PC-3 (cell line): ENCODE results near the gene STAB2. TPM values are rescaled to one million over a fixed set of nuclear protein-coding genes. Genes with fewer than 3 reads are reported as not detected.

ENCODE experiments used
- ATAC-seq: fragments of 200-7000 bp; cut with Tn5 transposase; 2 replicates; pipeline ENCODE4 v1.9.1; 2020; ENCODE audit warnings: mild to moderate bottlenecking, moderate library complexity
- BruUV-seq: library from RNA; stranded (reverse); fragments of 400-500 nt; replicated peaks from 2 replicates; lab custom pipeline; 2021; lab: Mats Ljungman, UMichigan
- CTCF ChIA-PET: fragments of 300-600 bp; sonication (Branson Sonifier 250); formaldehyde crosslinking; loops from one replicate; lab custom pipeline; 2022; ENCODE audit warnings: antibody characterized with exemption; lab: Charles Lee
- POLR2A ChIA-PET: fragments of 300-600 bp; sonication (Branson Sonifier 250); formaldehyde crosslinking; loops from one replicate; lab custom pipeline; 2022; ENCODE audit warnings: antibody characterized with exemption; ENCODE audit not compliant: unreplicated experiment; lab: Charles Lee
- DNase-seq: peaks from one replicate; pipeline ENCODE4 v3.0.0-alpha.2; 2015
- H2AFZ ChIP-seq: fragments of 300-600 bp; sonication (generic); 2 replicates; pipeline ENCODE4 v1.6.0; 2016; ENCODE audit warnings: antibody characterized with exemption, low read length
- H3F3A ChIP-seq: fragments of 300-600 bp; sonication (generic); one replicate; pipeline ENCODE4 v1.6.0; 2017; ENCODE audit warnings: antibody characterized with exemption, low read length, control low read depth, mild to moderate bottlenecking; ENCODE audit not compliant: unreplicated experiment
- H3K27ac ChIP-seq: fragments of 300-600 bp; sonication (generic); 2 replicates; pipeline ENCODE4 v1.5.1; 2016; ENCODE audit warnings: mild to moderate bottlenecking, low read length
- H3K27me3 ChIP-seq: fragments of 300-600 bp; sonication (generic); 2 replicates; pipeline ENCODE4 v1.6.1; 2016; ENCODE audit warnings: low read length, mixed read lengths
- H3K36me3 ChIP-seq: fragments of 300-600 bp; sonication (generic); 2 replicates; pipeline ENCODE4 v1.6.1; 2016; ENCODE audit warnings: low read depth, mixed run types, low read length, mixed read lengths
- H3K4me1 ChIP-seq: fragments of 300-600 bp; sonication (generic); 2 replicates; pipeline ENCODE4 v1.5.1; 2016; ENCODE audit warnings: low read length; ENCODE audit not compliant: insufficient read depth
- H3K4me2 ChIP-seq: fragments of 300-600 bp; sonication (generic); 2 replicates; pipeline ENCODE4 v1.6.0; 2016; ENCODE audit warnings: low read length
- H3K4me3 ChIP-seq: fragments of 300-600 bp; sonication (generic); 2 replicates; pipeline ENCODE4 v1.5.1; 2016; ENCODE audit warnings: mild to moderate bottlenecking, low read length, mixed read lengths
- H3K79me2 ChIP-seq: fragments of 300-600 bp; sonication (generic); 2 replicates; pipeline ENCODE4 v1.6.1; 2017; ENCODE audit warnings: low read length, mixed read lengths
- H3K9ac ChIP-seq: fragments of 300-600 bp; sonication (generic); 2 replicates; pipeline ENCODE4 v1.6.0; 2016; ENCODE audit warnings: mild to moderate bottlenecking, low read length
- H3K9me2 ChIP-seq: fragments of 300-600 bp; sonication (generic); replicated peaks from 2 replicates; pipeline ENCODE4 v1.6.1; 2016; ENCODE audit warnings: mixed run types, low read length, mixed read lengths
- H3K9me3 ChIP-seq: fragments of 300-600 bp; sonication (generic); 2 replicates; pipeline ENCODE4 v1.6.1; 2016; ENCODE audit warnings: low read length, mixed read lengths
- H4K20me1 ChIP-seq: fragments of 300-600 bp; sonication (generic); 2 replicates; pipeline ENCODE4 v1.6.1; 2016; ENCODE audit warnings: low read length, mixed read lengths
- CTCF ChIP-seq: fragments of 300-600 bp; sonication (generic); conservative IDR thresholded peaks from 2 replicates; pipeline ENCODE4 v1.5.1; 2017; ENCODE audit warnings: antibody characterized with exemption, low read depth, mild to moderate bottlenecking, low read length
- EZH2 ChIP-seq: fragments of 300-600 bp; sonication (generic); IDR thresholded peaks from one replicate; pipeline ENCODE4 v1.6.1; 2017; ENCODE audit warnings: antibody characterized with exemption, mild to moderate bottlenecking, low read length; ENCODE audit not compliant: unreplicated experiment
- EZH2phosphoT487 ChIP-seq: fragments of 300-600 bp; sonication (generic); IDR thresholded peaks from 2 replicates; pipeline ENCODE4 v1.6.1; 2018; ENCODE audit warnings: mild to moderate bottlenecking, antibody characterized with exemption, low read length, borderline replicate concordance
- intact Hi-C: fragments of 100-400 bp; cut with micrococcal nuclease; formaldehyde crosslinking; loops from 2 replicates; pipeline ENCODE4 v1.9.0; 2023
- total RNA-seq: library from RNA; depleted of rRNA; stranded (reverse); fragments of >200 nt; gene quantifications from 2 replicates; pipeline ENCODE4 v1.2.3, GENCODE V29; 2014

Gene STAB2
- total RNA-seq, 1 experiment from 2014 or later = not detected

- Histone ChIP-seq H3K27ac (peak overlapping the region; percentile 81), H3K36me3 (peaks cover 26% of the 10 kb centered on the region), H3F3A (no peaks in the 10 kb centered on the region), H3K4me1 (peaks cover 41% of the 10 kb centered on the region), H3K9ac (no peak overlapping the region), H2AFZ (no peak overlapping the region), H3K9me2 (no peaks in the 10 kb centered on the region), H3K4me3 (0 out of 2 replicates have a peak overlapping the region, but pooled peaks have one; percentile 23), H3K4me2 (peak overlapping the region; percentile 70), H3K79me2 (peaks cover 11% of the 10 kb centered on the region; the same call in 1 of the 2 replicates), H3K9me3 (no peaks in the 10 kb centered on the region), H4K20me1 (no peaks in the 10 kb centered on the region), H3K27me3 (no peaks in the 10 kb centered on the region)
- POLR2A ChIA-PET = no interaction called here
- no peak for TF ChIP-seq EZH2phosphoT487
- no peak for TF ChIP-seq CTCF
- TF ChIP-seq EZH2 = no peak
- no TSS peak for BruUV-seq
- no peak for ATAC-seq
- CTCF ChIA-PET = interaction anchor here (1.5 kb wide), 1 partner anchor 36 kb away, joined by 3 read pairs; no protein-coding TSS in a partner anchor
- DNase-seq = no peak
- intact Hi-C loops = loop anchor here (1.0 kb wide), 1 partner anchor 53 kb away; no protein-coding TSS in a partner anchor
Measured at GRCh38 chr12:103805655-103806360, 218.7 kb downstream of the STAB2 start.

GRCh38 chr12:103806803-103807202 is 219.7 kb downstream of the STAB2 start:
- Histone ChIP-seq H3K9ac (no peak overlapping the region), H3F3A (no peaks in the 10 kb centered on the region), H3K9me2 (no peaks in the 10 kb centered on the region), H3K4me3 (no peak overlapping the region), H3K27me3 (no peaks in the 10 kb centered on the region), H3K9me3 (no peaks in the 10 kb centered on the region), H3K36me3 (peaks cover 33% of the 10 kb centered on the region), H4K20me1 (no peaks in the 10 kb centered on the region), H3K79me2 (peaks cover 11% of the 10 kb centered on the region; the same call in 1 of the 2 replicates), H3K27ac (no peak overlapping the region), H3K4me1 (peaks cover 39% of the 10 kb centered on the region), H3K4me2 (no peak overlapping the region), H2AFZ (no peak overlapping the region)
- intact Hi-C loops = no loop called here
- ATAC-seq = no peak
- ChIA-PET CTCF (no interaction called here), POLR2A (no interaction called here)
- BruUV-seq = no TSS peak
- no peak for DNase-seq
- no peak for TF ChIP-seq CTCF
- TF ChIP-seq EZH2 = no peak
- no peak for TF ChIP-seq EZH2phosphoT487
